HuH-7.5 (cell line): ENCODE data around the gene PTHLH.

Source experiments
- DNase-seq: peaks from one replicate; pipeline ENCODE4 v3.0.0; 2011; ENCODE audit warnings: low spot score

Gene PTHLH

DNA sequence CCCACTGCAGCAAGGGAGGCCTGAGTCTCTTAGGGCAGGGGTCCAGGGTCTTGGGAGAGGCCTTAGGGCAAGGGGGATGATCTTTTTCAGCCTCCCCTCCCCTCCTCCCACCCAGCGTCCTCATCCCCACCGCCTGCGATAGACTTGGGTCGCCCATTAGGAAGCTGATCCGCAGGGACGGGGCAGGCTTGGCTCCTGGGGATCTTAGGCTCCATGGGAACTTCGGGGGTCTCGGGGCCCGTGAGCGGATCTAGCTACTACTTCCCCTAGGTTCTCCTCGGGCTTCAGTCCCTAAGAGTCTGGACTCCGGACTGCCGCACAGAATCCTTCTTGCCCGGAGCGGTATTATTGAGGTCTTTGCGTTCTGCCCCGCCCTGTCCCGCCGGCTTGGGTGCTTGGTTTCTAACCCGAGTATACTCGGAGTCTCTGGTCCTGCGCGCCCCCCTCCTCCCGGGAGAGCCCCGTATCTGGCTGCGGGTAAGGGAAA lies 2.2 kb upstream of the PTHLH start:
- DNase-seq, result no peak

GRCh38 chr12:27973487-27973890 lies 956 bp upstream of the PTHLH start:
- DNase-seq, result peak; percentile 23

DNA sequence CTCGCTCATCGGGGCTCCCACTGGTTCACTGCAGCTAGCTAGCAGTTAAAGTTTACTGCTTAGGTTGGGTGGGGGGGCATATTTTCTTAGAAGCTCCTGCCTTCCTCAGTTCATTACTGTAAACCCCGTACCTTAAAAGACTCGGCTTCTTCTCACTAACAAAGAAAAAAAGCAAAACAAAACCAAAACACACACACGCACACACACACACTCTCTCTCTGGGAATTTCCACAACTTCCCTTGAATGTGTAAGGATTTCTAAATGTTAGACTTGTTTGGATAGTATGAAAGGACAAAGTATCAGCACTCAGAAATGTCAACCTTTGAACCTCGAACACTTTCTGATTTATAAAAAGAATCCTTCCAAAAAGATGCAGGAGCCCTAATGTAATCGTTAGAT lies 927 bp downstream of the PTHLH start:
- DNase-seq, result peak; percentile 27

DNA sequence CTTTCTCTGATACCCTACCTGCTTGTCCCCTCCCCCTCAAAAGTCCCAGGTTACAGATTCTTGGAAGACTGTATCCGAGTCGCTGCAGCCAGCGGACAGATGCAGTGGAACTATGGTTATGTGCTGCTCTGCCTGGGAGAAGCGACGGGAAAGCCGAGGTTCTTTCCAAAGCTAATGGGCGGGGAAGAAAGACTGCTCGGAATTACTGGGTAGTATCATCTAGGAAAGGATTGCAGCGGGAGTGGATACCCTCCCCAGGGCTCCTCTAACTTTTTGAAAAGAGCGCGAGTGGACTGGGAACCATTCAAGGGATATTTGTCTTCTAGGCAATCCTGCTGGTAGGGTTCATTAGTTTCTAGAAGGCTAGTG lies 1.4 kb downstream of the PTHLH start:
- DNase-seq, result peak; percentile 33

DNA sequence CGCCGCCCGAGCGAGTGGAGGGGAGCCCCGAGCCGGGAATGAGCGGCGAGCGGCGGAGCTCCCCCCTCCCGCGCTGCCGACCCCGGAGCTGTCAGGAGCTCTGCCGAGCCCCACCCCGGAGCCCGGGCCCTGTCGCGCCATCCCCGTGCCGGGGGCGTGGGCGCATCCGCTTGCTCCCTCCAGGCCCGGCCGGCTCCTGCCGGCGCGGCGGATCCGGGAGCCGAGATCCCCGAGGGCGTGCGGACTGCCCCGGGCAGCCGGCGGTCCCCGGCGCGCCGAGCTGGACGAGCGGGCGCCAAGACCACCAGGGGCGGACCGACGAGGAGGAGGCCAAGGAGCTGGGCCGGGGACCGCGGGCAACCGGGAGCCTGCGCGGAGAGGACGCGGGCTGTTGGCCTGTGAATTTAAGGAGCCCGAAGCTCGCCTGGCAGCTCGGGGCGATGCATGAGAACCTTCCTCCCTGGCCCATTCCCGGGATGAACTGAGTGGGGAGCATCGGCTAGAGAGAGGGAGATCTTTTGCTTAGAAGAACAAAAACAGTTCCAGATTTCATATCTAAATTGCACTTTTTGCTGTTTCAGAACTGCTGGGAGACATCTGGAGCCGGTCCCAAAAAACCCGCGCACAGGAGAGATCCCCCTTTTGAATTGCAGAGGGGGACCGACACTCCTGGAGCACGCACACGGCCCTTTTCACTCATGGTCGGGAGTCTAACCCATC lies 2.0 kb downstream of the PTHLH start:
- peak; percentile 53 for DNase-seq

- peak; percentile 64 for DNase-seq
Measured at GRCh38 chr12:27969624-27970400, 2.7 kb downstream of the PTHLH start.

DNA sequence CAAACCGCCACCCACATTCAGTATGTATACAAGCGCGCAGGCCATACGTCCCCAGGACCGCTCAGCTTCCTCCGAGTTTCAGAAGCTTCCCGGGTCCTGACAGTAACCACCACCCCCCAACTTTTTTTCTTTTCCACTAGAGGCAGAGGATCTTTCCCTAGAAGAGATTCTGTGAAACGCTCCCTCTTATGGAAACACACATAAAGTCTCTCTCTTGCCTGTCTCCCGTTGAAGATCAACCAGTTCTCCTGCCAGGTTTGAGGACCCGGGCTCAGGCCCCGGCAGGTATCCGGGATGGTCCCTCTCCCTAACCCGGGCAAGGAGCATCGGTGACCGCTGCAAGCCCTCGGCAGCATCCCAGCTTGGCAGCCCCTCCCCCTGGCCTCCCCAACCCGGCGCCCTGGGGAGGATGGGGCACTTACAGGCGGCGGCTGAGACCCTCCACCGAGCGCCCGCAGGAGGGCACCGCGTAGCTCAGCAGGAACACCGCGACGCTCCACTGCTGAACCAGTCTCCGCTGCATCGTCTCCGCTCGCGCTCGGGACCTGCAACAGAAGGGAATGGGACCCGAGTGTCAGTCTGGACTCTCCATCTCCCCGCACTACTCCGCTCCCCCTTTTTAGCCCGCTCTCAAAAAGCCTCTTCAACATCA lies 3.4 kb downstream of the PTHLH start:
- DNase-seq, result peak; percentile 67

- no peak for DNase-seq
Measured at GRCh38 chr12:27967551-27968054, 4.9 kb downstream of the PTHLH start.

- DNase-seq, result peak; percentile 18
Measured at GRCh38 chr12:27966870-27967269, 5.7 kb downstream of the PTHLH start.

GRCh38 chr12:27965966-27966365 lies 6.6 kb downstream of the PTHLH start:
- DNase-seq, result no peak

DNA sequence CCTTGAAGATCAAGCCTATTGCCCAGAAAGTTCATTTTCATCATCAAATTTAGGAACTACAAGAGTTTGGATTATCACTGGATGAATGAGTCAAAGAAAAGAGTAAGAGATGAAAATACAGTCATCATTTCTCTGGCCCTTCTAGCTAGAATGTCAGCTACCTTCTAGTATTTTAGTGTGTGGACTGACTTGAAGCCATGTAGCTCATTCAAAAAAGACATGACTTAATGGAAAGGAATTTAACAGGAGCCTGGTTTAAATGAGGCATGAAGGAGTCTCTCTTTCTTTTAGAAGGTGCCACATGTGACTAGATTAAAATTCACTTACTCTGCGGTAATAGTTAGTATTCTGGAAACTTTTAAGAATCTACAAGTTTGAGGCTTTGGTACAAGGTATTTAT lies 7.1 kb downstream of the PTHLH start:
- no peak for DNase-seq

- DNase-seq, result no peak
Measured at GRCh38 chr12:27964123-27964522, 8.4 kb downstream of the PTHLH start.

DNA sequence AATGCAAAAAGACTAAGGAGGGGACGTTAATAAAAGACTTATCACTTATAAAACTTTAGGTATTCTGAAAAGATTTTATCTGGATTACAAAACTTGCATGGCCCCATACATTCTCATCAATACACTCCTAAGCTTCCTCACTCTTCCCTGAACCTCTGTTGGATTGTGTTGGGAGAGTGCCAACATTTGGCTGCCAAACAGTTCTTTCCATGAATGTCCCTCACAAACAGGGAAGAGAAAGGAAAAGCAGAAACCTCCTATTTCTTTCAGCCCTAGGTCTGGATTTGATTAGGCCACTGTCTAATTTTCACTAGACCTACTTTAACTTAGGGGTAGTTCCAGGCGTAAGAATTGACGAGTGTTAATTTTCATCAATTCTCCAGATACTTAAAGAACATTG lies 11.7 kb downstream of the PTHLH start:
- no peak for DNase-seq

- no peak for DNase-seq
Measured at GRCh38 chr12:27958675-27959074, 13.9 kb downstream of the PTHLH start.

DNA sequence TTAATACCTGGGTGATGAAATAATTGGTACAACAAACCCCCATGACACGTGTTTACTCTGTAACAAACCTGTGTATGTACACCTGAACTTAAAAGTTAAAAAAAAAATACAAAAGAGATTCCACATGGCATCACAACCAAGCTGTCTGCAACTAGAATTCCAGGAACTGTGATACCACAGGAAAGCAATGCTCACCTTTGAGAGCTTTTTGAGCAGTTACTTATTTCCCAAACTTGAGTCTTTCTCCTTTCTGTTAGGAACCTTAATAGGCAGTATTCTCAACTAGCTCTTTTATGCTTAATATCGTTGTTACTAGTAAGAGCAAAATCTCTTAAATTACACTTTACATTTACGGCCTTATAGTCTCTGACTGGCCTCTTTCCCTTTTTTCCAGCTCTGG lies 15.2 kb downstream of the PTHLH start:
- no peak for DNase-seq

GRCh38 chr12:27953817-27954216 lies 18.7 kb downstream of the PTHLH start:
- no peak for DNase-seq

DNA sequence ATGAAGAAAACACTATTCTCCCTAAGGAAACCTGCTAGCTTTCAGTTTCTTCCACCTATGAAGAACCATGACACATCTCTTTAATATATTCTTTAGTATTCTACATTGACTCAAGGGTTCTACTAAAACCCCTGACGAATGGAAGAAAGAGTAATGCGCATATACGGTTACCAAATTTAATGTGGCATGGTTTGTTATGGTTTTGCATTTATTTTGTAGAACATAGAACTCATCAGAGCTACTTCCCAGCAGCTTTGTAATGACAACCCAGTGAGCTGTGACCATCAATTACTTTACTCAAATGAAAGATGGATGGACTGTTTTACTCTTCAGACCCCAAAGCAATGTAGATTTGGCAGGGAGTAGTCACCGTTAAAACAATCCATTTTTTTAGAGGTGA lies 19.2 kb downstream of the PTHLH start:
- no peak for DNase-seq

- DNase-seq, result no peak
Measured at GRCh38 chr12:27952510-27952909, 20.0 kb downstream of the PTHLH start.

DNA sequence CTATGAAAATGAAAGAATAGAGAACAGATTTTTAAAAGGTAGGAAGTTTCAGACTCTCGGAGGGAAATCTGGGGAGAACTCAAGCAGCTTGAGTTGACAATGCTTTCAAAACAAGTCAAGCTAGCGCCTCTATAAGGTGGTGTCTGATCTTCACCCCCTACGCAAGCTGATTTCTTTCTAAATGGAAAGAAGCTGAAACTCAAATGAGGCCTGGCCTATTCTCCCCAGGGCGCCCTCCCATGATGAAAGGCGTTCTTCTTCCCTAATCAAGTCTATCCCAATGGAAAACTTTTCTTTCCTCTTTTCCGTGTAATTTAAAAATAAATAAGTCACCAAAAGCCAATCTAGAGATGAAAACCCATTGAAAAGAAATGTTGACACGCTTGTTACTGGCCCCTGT lies 20.6 kb downstream of the PTHLH start:
- no peak for DNase-seq

- DNase-seq, result no peak
Measured at GRCh38 chr12:27946421-27946820, 26.1 kb downstream of the PTHLH start.

GRCh38 chr12:27940756-27941402 lies 31.7 kb downstream of the PTHLH start:
- DNase-seq, result peak; percentile 43

DNA sequence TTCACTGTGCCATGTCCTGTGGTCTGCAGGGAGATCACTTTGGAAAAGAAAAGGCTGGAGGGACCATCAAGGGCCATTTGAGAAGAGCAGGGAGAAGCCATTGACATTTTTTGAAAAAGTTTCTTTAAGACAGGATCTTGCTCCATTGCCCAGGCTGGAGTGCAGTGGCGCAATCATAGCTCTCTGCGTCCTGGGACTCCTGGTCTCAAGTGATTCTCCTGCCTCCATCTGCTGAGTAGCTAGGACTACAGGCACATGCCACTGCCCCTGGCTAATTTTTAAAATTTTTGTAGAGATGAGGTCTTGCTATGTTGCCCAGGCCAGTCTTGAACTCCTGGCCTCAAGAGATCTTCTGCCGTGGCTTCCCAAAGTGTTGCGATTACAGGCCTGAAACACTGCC lies 32.3 kb downstream of the PTHLH start:
- DNase-seq, result no peak
